PC-9 (cell line): ENCODE results near the gene IFRD2.

Experiments
- CTCF ChIP-seq: fragments of 200-600 bp; sonication (generic); conservative IDR thresholded peaks from 2 replicates; pipeline ENCODE4 v1.6.1; 2017; ENCODE audit warnings: mixed run types, antibody characterized with exemption, mild to moderate bottlenecking, moderate library complexity
- EZH2 ChIP-seq: fragments of 200-600 bp; sonication (generic); IDR thresholded peaks from 2 replicates; pipeline ENCODE4 v1.8.0; 2017; ENCODE audit warnings: antibody characterized with exemption, low read depth

GRCh38 chr3:50333744-50334328, 41.6 kb upstream of the IFRD2 start:
- TF ChIP-seq CTCF = no peak
- TF ChIP-seq EZH2 = no peak
